ENCODE measurements around the gene ALOX5. TPM values are rescaled to one million over a fixed set of nuclear protein-coding genes. Genes with fewer than 3 reads are reported as not detected.

ALOX5 gene
- total RNA-seq, 4 donors from 2014 or later, result 13.5 to 27.2 (median 21.1) TPM

DNA sequence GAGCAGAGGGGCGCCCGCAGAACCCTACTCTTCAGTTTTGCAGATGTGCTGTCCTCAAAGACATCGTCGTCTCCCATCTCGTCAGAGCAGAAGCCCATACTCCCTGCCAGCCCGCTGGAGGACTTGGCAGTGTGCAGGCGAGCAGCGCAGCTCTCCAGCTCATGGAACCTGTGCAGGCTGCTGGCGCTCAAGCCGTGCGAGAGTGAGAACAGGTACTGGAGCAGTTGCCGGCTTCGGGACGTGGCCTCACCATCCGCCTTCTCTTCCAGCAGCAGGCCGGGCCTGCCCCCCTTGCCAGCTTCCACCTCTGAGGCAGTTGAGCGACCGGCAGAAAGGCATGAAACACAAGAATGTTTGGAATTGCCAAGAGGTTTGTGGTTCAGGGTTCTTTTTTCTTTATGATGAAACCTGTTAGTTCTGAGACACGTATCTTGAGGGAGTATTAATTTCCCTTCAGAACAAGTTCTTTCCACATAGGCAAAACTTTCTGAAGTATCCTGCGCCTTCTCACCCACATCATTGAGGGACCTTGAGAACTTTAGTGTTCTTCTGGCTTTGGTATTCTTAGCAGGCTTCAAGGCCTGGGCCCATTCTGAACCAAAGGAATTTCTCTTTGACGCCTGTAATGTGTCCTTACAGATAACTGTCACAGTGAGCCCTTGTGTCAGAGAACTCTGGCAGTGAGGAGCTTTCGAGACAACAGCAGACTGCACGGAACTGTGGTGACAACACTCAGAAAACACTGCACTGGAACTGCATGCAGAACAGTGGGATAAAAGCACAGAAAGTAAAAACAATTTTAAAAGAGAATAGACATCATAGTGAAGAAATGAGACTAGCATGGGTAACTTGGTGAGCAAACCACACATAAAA lies 89.5 kb downstream of the ALOX5 start:
- TF ChIP-seq POLR2A (IDR thresholded peaks at IDR 0.05) (no peak), EP300 (IDR thresholded peaks at IDR 0.05; ENCODE audit: low read depth) (no peak), POLR2AphosphoS5 (IDR thresholded peaks at IDR 0.05) (no peak)
- TF ChIP-seq, protein P1, sequence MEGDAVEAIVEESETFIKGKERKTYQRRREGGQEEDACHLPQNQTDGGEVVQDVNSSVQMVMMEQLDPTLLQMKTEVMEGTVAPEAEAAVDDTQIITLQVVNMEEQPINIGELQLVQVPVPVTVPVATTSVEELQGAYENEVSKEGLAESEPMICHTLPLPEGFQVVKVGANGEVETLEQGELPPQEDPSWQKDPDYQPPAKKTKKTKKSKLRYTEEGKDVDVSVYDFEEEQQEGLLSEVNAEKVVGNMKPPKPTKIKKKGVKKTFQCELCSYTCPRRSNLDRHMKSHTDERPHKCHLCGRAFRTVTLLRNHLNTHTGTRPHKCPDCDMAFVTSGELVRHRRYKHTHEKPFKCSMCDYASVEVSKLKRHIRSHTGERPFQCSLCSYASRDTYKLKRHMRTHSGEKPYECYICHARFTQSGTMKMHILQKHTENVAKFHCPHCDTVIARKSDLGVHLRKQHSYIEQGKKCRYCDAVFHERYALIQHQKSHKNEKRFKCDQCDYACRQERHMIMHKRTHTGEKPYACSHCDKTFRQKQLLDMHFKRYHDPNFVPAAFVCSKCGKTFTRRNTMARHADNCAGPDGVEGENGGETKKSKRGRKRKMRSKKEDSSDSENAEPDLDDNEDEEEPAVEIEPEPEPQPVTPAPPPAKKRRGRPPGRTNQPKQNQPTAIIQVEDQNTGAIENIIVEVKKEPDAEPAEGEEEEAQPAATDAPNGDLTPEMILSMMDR (IDR thresholded peaks at IDR 0.05), result no peak
- peak overlapping the region in 1 of 4 donors; percentile 2 for H3K27ac ChIP-seq
- H3K4me1 ChIP-seq, result peaks cover 0 to 6% (median 2%) of the 10 kb centered on the region in 4 donors
- in situ Hi-C loops (cut with MboI; ENCODE audit: low pct_ligation_motif_present in 1 of 4, low pct_unique_long_range_greater_than_20kb in 1 of 4, low sequenced_read_pairs in 3 of 4), result loop anchor here in 2 of 4 donors (25.0 kb wide), 1 partner anchor 199 kb away; the partner anchor contains the start of gene ZFAND4 (in 2 of the 2)
- 94% methylated on average over 12 to 19 of the region's 23 CpGs for WGBS, 2 donors (ENCODE audit: low coverage in 1 of 2)
- H3K4me3 ChIP-seq, result no peak overlapping the region
- H3K36me3 ChIP-seq, result peaks cover 0 to 8% (median 2%) of the 10 kb centered on the region in 4 donors
- no peaks in the 10 kb centered on the region for H3K27me3 ChIP-seq
- no peaks in the 10 kb centered on the region for H3K9me3 ChIP-seq
- no peak for DNase-seq
- intact Hi-C loops (cut with DNase I; ENCODE audit: low total_unique reads), result no loop called here

DNA sequence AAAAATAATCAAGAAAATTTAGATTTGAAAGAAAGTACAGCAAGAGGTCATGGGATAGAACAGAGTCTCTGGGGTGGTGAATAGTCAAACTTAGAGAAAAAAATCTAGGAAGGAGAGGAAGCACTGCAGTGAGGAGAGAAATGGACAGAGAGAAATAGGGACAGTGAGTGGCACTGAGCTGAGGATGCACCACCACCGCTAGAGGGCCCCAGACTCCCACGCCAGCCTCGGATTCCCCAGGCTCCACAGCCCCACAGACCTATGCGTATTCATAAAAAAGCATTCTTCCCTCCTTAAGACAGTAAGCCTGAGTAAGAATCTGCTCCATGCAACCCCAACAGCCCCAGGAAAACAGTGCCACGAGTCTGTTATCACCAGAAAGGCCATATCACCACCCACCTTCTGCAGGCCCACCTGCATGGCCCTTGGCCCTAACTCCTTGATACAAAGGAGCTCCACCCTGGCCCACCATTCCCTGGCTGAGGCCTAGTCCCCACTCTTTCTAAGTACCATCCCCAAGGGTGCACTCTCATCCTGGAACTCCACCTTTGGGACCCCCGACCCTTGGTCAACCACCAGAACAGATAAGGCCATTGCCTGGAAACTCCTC lies 91.0 kb downstream of the ALOX5 start:
- DNase-seq, result peak; percentile 86
- no peak for TF ChIP-seq POLR2AphosphoS5 (IDR thresholded peaks at IDR 0.05)
- TF ChIP-seq, protein P1 (IDR thresholded peaks at IDR 0.05), result peak; percentile 86 to 93 (median 87)
- in situ Hi-C loops (cut with MboI; ENCODE audit: low pct_ligation_motif_present in 1 of 4, low pct_unique_long_range_greater_than_20kb in 1 of 4, low sequenced_read_pairs in 3 of 4) (loop anchor here in 2 of 4 donors (25.0 kb wide), 1 partner anchor 197 kb away; the partner anchor contains the start of gene ZFAND4 (in 2 of the 2)), intact Hi-C loops (cut with DNase I; ENCODE audit: low total_unique reads) (no loop called here)
- WGBS, 2 donors (ENCODE audit: low coverage in 1 of 2), result 0 to 15% methylated on average over 1 to 6 of the region's 6 CpGs
- Histone ChIP-seq H3K36me3 (peaks cover 0 to 7% (median 0%) of the 10 kb centered on the region in 4 donors), H3K9me3 (no peaks in the 10 kb centered on the region), H3K4me1 (peaks cover 0 to 10% (median 4%) of the 10 kb centered on the region in 4 donors), H3K27ac (peak overlapping the region in 1 of 4 donors; percentile 19), H3K4me3 (no peak overlapping the region), H3K27me3 (no peaks in the 10 kb centered on the region)

DNA sequence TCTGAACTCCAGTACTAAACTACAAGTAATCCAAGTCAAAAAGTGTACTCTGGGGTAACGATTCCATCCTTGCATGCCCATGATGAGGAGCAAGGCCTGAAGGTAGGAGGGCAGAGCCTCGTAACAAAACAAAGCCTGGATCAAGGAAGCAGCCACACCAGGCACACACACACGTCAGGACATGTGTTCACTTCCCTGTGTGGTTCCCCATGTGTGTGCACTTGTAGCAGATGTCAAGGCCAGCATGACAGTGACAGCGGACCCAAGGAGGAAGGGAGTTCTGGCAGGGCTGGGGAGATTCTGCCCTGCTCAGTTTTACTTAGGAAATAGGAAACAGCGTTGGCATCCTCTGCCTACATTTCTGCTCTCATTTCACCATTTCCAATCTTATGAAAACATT lies 92.8 kb downstream of the ALOX5 start:
- WGBS, 2 donors (ENCODE audit: low coverage in 1 of 2), result 75 to 79% methylated on average over 1 to 5 of the region's 5 CpGs
- in situ Hi-C loops (cut with MboI; ENCODE audit: low pct_ligation_motif_present in 1 of 4, low pct_unique_long_range_greater_than_20kb in 1 of 4, low sequenced_read_pairs in 3 of 4), result loop anchor here in 2 of 4 donors (25.0 kb wide), 1 partner anchor 196 kb away; the partner anchor contains the start of gene ZFAND4 (in 2 of the 2)
- DNase-seq, result no peak
- Histone ChIP-seq H3K27ac (no peak overlapping the region), H3K4me3 (no peak overlapping the region), H3K27me3 (no peaks in the 10 kb centered on the region), H3K4me1 (peaks cover 0 to 27% (median 14%) of the 10 kb centered on the region in 4 donors), H3K9me3 (no peaks in the 10 kb centered on the region), H3K36me3 (no peaks in the 10 kb centered on the region)
- intact Hi-C loops (cut with DNase I; ENCODE audit: low total_unique reads), result no loop called here
- TF ChIP-seq EP300 (IDR thresholded peaks at IDR 0.05; ENCODE audit: low read depth) (no peak), POLR2AphosphoS5 (IDR thresholded peaks at IDR 0.05) (no peak), POLR2A (IDR thresholded peaks at IDR 0.05) (no peak)
- TF ChIP-seq, protein P1 (IDR thresholded peaks at IDR 0.05), result no peak

DNA sequence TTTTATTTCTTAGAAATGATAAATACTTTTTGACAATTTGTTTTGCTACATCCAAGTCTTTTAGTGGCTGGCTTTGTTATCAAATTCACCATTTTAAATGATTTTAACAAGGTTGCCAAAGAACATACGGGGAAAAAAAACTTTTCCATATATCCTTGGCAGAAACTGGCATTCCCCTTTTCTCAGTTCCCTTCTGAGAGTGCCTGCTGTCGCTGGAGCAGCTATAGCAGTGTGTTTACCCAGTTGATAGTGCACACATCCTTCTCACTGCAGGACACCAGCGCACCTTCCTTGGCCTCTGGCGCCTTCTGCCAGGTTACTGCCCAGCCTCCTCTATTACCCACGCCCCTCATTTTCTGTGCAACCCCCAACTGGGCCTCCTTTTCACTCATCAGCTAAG lies 94.1 kb downstream of the ALOX5 start:
- 69 to 73% methylated on average over 5 of the region's 5 CpGs for WGBS, 2 donors (ENCODE audit: low coverage in 1 of 2)
- H3K27me3 ChIP-seq, result no peaks in the 10 kb centered on the region
- H3K9me3 ChIP-seq, result no peaks in the 10 kb centered on the region
- peaks cover 0 to 32% (median 14%) of the 10 kb centered on the region in 4 donors for H3K4me1 ChIP-seq
- no peak overlapping the region for H3K4me3 ChIP-seq
- no peaks in the 10 kb centered on the region for H3K36me3 ChIP-seq
- TF ChIP-seq, protein P1 (IDR thresholded peaks at IDR 0.05), result no peak
- no peak for TF ChIP-seq POLR2AphosphoS5 (IDR thresholded peaks at IDR 0.05)
- no peak for TF ChIP-seq EP300 (IDR thresholded peaks at IDR 0.05; ENCODE audit: low read depth)
- no peak for TF ChIP-seq POLR2A (IDR thresholded peaks at IDR 0.05)
- no peak overlapping the region for H3K27ac ChIP-seq
- DNase-seq, result no peak
- intact Hi-C loops (cut with DNase I; ENCODE audit: low total_unique reads), result no loop called here
- in situ Hi-C loops (cut with MboI; ENCODE audit: low pct_ligation_motif_present in 1 of 4, low pct_unique_long_range_greater_than_20kb in 1 of 4, low sequenced_read_pairs in 3 of 4), result loop anchor here in 2 of 4 donors (25.0 kb wide), 1 partner anchor 194 kb away; the partner anchor contains the start of gene ZFAND4 (in 2 of the 2)

Data from transverse colon (tissue), 4 donors.